Liver (tissue), 9 donors: ENCODE results near the gene KLF15. TPM values are rescaled to one million over a fixed set of nuclear protein-coding genes. Genes with fewer than 3 reads are reported as not detected.

ENCODE experiments used
- DNase-seq: peaks from one replicate; pipeline ENCODE4 v3.0.0-alpha.2; 2017; ENCODE audit warnings: low spot score
- H3K27ac ChIP-seq, 2 donors: one replicate each; pipeline ENCODE4 v1.7.0; 2013; ENCODE audit warnings: inconsistent platforms in 2 of 2, low read length in 2 of 2, control low read depth in 1 of 2, low read depth in 1 of 2, mild to moderate bottlenecking in 1 of 2
- H3K27me3 ChIP-seq, 4 donors: one replicate each; pipeline versions ENCODE4 v1.6.1 to v1.7.0; 2013; ENCODE audit warnings: low read length in 3 of 4, inconsistent platforms in 1 of 4, mild to moderate bottlenecking in 1 of 4, moderate library complexity in 1 of 4; ENCODE audit not compliant: control insufficient read depth in 4 of 4, insufficient read depth in 4 of 4
- H3K36me3 ChIP-seq, 4 donors: one replicate each; pipeline versions ENCODE4 v1.6.1 to v1.7.0; 2013; ENCODE audit warnings: low read length in 3 of 4, mild to moderate bottlenecking in 3 of 4, low read depth in 1 of 4, moderate library complexity in 1 of 4; ENCODE audit not compliant: control insufficient read depth in 4 of 4, insufficient read depth in 3 of 4
- H3K4me1 ChIP-seq, 4 donors: one replicate each; pipeline versions ENCODE4 v1.6.1 to v1.7.0; 2013; ENCODE audit warnings: low read length in 3 of 4, mild to moderate bottlenecking in 3 of 4, moderate library complexity in 1 of 4; ENCODE audit not compliant: control insufficient read depth in 4 of 4, insufficient read depth in 4 of 4
- H3K4me3 ChIP-seq, 3 donors: one replicate each; pipeline versions ENCODE4 v1.6.1 to v1.7.0; 2013; ENCODE audit warnings: low read length in 3 of 3, control low read depth in 1 of 3, low read depth in 1 of 3, mild to moderate bottlenecking in 1 of 3
- H3K9ac ChIP-seq, 2 donors: one replicate each; pipeline ENCODE4 v1.7.0; 2013; ENCODE audit warnings: low read length in 2 of 2, mild to moderate bottlenecking in 2 of 2, moderate library complexity in 2 of 2, control low read depth in 1 of 2, low read depth in 1 of 2
- H3K9me3 ChIP-seq, 4 donors: one replicate each; pipeline versions ENCODE4 v1.6.1 to v1.7.0; 2013; ENCODE audit warnings: low read length in 3 of 4; ENCODE audit not compliant: control insufficient read depth in 4 of 4
- ATF3 ChIP-seq: IDR thresholded peaks from 2 replicates; pipeline ENCODE4 v1.6.1; 2016; ENCODE audit warnings: antibody characterized with exemption
- CTCF ChIP-seq: fragments of 150-350 bp; IDR thresholded peaks from 2 replicates; pipeline ENCODE4 v1.5.1; 2017; ENCODE audit warnings: improper control_type of control experiment, low read depth, low read length; ENCODE audit not compliant: missing input control
- EGR1 ChIP-seq, 2 donors: IDR thresholded peaks; 2 replicates each; pipeline ENCODE4 v1.6.1; 2016 to 2018; ENCODE audit warnings: antibody characterized with exemption in 2 of 2, low read depth in 2 of 2
- FOXA1 ChIP-seq: IDR thresholded peaks from 2 replicates; pipeline ENCODE4 v1.6.1; 2016; ENCODE audit warnings: antibody characterized with exemption
- FOXA2 ChIP-seq: IDR thresholded peaks from 2 replicates; pipeline ENCODE4 v1.6.1; 2016; ENCODE audit warnings: antibody characterized with exemption
- GABPA ChIP-seq, 2 donors: IDR thresholded peaks in 1 of 2; conservative IDR thresholded peaks in 1 of 2; 2 replicates each; pipeline ENCODE4 v1.6.1; 2016; ENCODE audit warnings: antibody characterized with exemption in 2 of 2, mild to moderate bottlenecking in 1 of 2, moderate library complexity in 1 of 2
- HNF4A ChIP-seq, 2 donors: conservative IDR thresholded peaks; 2 replicates each; pipeline ENCODE4 v1.6.1; 2016; ENCODE audit warnings: antibody characterized with exemption in 2 of 2, mild to moderate bottlenecking in 2 of 2
- HNF4G ChIP-seq: IDR thresholded peaks from 2 replicates; pipeline ENCODE4 v1.6.1; 2016; ENCODE audit warnings: antibody characterized with exemption
- JUND ChIP-seq, 2 donors: IDR thresholded peaks; 2 replicates each; pipeline ENCODE4 v1.6.1; 2016; ENCODE audit warnings: antibody characterized with exemption in 2 of 2
- NR2F2 ChIP-seq: IDR thresholded peaks from 2 replicates; pipeline ENCODE4 v1.6.1; 2016; ENCODE audit warnings: antibody characterized with exemption
- RAD21 ChIP-seq, 2 donors: IDR thresholded peaks; 2 replicates each; pipeline ENCODE4 v1.6.1; 2016; ENCODE audit warnings: antibody characterized with exemption in 2 of 2, mild to moderate bottlenecking in 2 of 2
- REST ChIP-seq: IDR thresholded peaks from 2 replicates; pipeline ENCODE4 v1.6.1; 2016; ENCODE audit warnings: antibody characterized with exemption, mild to moderate bottlenecking
- RXRA ChIP-seq, 2 donors: IDR thresholded peaks; 2 replicates each; pipeline ENCODE4 v1.6.1; 2017 to 2018; ENCODE audit warnings: antibody characterized with exemption in 2 of 2, mild to moderate bottlenecking in 1 of 2
- SP1 ChIP-seq: IDR thresholded peaks from 2 replicates; pipeline ENCODE4 v1.6.1; 2018; ENCODE audit warnings: antibody characterized with exemption, mild to moderate bottlenecking
- TAF1 ChIP-seq: conservative IDR thresholded peaks from 2 replicates; pipeline ENCODE4 v1.6.1; 2016; ENCODE audit warnings: antibody characterized with exemption, mild to moderate bottlenecking
- ZBTB33 ChIP-seq: IDR thresholded peaks from 2 replicates; pipeline ENCODE4 v1.6.1; 2016; ENCODE audit warnings: antibody characterized with exemption
- whole genome bisulfite sequencing: extraction: QIAGEN DNeasy Blood & Tissue Kit; methylation state at CpG from one replicate; pipeline ENCODE4 v1.1.7; 2013; 5-methylcytosine and 5-hydroxymethylcytosine counted together
- polyA plus RNA-seq, 2 donors: library from polyadenylated mRNA; stranded (reverse) in 1 of 2; unstranded in 1 of 2; fragments of 200-250 nt in 1 of 2; fragments of >200 nt in 1 of 2; fragmentation: Nextera tagmentation in 1 of 2; extraction: Ambion mirVana in 1 of 2; gene quantifications; one replicate each; pipeline versions ENCODE4 v1.2.1 to v1.2.3, GENCODE V29; 2013 to 2015
- total RNA-seq, 2 donors: library from RNA; depleted of rRNA; stranded (reverse); fragments of >200 nt; gene quantifications; one replicate each; pipeline ENCODE4 v1.2.3, GENCODE V29; 2014
- donor health status: healthy.
- donor health status: healthy.
- donor health status: healthy.
- donor health status: healthy.
- donor health status: healthy.

KLF15 gene
- total and polyA plus RNA-seq, 4 donors: 21.4 to 103 (median 49.3) TPM

GRCh38 chr3:126329927-126330725, 27.1 kb downstream of the KLF15 start:
- no peak overlapping the region for H3K9ac ChIP-seq
- TF ChIP-seq ATF3 (no peak), TAF1 (no peak), CTCF (no peak), HNF4G (no peak), FOXA2 (no peak), ZBTB33 (no peak), NR2F2 (no peak), JUND (IDR thresholded peaks at IDR 0.05) (no peak), REST (no peak), RAD21 (IDR thresholded peaks at IDR 0.05) (no peak), FOXA1 (no peak)
- H3K4me1 ChIP-seq: no peaks in the 10 kb centered on the region
- 87% methylated on average over 7 of the region's 7 CpGs for WGBS
- no peak overlapping the region for H3K27ac ChIP-seq
- no peaks in the 10 kb centered on the region for H3K27me3 ChIP-seq
- no peak overlapping the region for H3K4me3 ChIP-seq
- peaks cover 0 to 22% (median 15%) of the 10 kb centered on the region in 4 donors for H3K36me3 ChIP-seq
- DNase-seq: no peak
- peaks cover 4 to 17% (median 9%) of the 10 kb centered on the region in 4 donors for H3K9me3 ChIP-seq

- 91% methylated on average over 4 of the region's 4 CpGs for WGBS
- no peak for DNase-seq
- Histone ChIP-seq H3K9ac (no peak overlapping the region), H3K27me3 (no peaks in the 10 kb centered on the region), H3K4me3 (no peak overlapping the region), H3K4me1 (peaks cover 0 to 7% (median 4%) of the 10 kb centered on the region in 4 donors), H3K9me3 (peaks cover 4 to 17% (median 9%) of the 10 kb centered on the region in 4 donors), H3K36me3 (peaks cover 0 to 22% (median 15%) of the 10 kb centered on the region in 4 donors), H3K27ac (no peak overlapping the region)
- TF ChIP-seq TAF1 (no peak), SP1 (no peak), EGR1 (IDR thresholded peaks at IDR 0.05; ENCODE audit: low read depth in 2 of 2) (no peak), HNF4A (conservative IDR thresholded peaks at IDR 0.05) (no peak), HNF4G (no peak), ATF3 (no peak), NR2F2 (no peak), CTCF (no peak), FOXA1 (no peak), GABPA (IDR thresholded peaks at IDR 0.05 in 1 of 2, conservative IDR thresholded peaks at IDR 0.05 in 1 of 2) (no peak), FOXA2 (no peak), RXRA (IDR thresholded peaks at IDR 0.05) (no peak), REST (no peak)
These were observed 30.6 kb downstream of the KLF15 start for GRCh38 chr3:126326629-126327028.
